GM12874 (cell line): ENCODE data around the gene MINDY3.

ENCODE experiments used
- TF ChIP-seq, protein P1 (sequence below): IDR thresholded peaks from 2 replicates; pipeline ENCODE4 v1.5.1; 2011; ENCODE audit warnings: low read depth, mild to moderate bottlenecking, control low read depth, low read length, moderate library complexity; ENCODE audit not compliant: insufficient read depth

Gene MINDY3

DNA sequence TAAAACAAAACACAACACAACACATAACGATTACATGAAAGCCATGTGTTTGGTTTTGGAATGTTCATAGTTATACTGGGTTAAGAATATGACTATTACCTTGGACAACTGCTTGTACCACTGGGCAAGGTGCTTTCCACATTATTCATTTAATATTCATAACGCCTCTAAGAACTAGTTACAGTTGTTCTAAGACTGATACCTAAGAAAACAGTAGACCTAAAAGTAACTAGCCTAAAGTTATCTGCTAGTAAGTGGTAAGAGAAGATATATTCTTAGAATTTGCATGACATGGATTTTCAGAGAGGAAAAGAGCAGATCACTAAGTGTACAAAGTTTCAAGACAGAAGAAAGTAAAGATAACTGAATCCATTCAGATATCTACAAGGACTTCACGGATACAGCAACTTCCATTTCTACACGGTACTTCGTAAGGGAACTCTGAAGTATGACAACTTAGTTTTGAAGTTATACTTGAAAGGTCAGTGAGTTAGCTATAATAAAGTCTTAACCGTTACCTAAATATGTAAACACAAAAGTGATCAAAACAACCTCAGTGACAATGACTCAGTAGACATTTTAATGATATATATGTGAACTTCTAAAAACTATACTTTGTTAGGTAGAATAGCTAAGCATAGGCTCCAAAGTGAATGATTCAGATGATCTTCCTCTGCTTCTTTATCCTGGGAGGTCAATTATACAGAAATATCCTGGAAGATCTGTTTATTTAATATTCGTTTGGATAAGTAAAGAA lies 65.1 kb downstream of the MINDY3 start:
- TF ChIP-seq, protein P1, sequence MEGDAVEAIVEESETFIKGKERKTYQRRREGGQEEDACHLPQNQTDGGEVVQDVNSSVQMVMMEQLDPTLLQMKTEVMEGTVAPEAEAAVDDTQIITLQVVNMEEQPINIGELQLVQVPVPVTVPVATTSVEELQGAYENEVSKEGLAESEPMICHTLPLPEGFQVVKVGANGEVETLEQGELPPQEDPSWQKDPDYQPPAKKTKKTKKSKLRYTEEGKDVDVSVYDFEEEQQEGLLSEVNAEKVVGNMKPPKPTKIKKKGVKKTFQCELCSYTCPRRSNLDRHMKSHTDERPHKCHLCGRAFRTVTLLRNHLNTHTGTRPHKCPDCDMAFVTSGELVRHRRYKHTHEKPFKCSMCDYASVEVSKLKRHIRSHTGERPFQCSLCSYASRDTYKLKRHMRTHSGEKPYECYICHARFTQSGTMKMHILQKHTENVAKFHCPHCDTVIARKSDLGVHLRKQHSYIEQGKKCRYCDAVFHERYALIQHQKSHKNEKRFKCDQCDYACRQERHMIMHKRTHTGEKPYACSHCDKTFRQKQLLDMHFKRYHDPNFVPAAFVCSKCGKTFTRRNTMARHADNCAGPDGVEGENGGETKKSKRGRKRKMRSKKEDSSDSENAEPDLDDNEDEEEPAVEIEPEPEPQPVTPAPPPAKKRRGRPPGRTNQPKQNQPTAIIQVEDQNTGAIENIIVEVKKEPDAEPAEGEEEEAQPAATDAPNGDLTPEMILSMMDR = no peak

DNA sequence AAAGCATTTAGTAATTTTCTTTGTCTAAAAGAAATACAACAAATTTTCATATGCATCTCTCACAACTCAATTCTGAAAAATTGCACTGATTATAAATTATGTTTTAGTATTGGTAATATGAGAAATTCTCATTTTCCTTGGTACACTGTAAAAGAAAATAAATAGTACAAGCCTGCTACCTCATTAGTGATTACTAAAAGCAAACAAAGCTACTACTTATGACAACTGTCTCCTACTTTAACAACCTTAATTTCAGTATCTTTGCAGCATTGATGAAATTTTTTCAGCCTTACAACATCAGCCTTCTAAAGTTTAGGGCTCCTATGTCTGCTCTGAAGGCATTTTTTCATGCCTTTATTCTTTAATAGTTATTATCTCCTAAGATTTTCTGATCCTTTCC lies 65.7 kb downstream of the MINDY3 start:
- TF ChIP-seq, protein P1 = no peak

DNA sequence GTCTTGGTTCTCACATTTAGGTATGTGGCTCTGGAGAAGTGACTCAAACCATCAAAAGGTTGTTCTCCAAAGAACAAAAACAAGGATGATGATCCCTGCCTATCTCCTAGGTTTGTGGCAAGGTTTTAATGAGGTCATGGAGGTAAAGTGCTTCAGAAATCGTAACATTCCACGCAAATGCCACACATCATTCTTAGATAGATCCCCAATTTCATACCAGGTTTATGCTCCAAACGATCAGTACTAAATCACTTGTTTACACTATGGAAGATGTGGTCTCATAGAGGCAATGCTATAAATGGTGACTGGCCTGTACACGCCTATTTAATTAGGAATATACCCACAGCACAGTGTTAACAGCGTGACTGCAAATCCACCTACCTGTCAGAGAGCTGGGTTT lies 66.6 kb downstream of the MINDY3 start:
- TF ChIP-seq, protein P1 = no peak

DNA sequence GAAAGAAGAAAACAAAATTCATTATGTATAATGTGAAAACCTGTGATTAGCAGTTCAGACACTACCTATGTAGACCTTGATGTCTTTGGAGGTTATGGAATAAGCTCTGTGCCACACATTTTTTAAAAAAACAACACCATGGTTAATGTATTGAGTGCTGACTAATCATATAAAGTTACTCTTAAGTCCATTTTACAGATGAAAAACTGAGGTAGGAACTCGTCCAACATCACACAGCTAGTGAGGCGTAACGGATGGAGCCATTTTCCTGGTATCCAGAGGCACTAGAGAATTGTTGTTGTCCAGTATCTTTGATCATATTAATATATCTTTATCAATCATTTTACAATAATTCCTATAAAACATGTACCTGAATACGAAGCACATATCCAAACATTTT lies 67.5 kb downstream of the MINDY3 start:
- TF ChIP-seq, protein P1 = no peak

DNA sequence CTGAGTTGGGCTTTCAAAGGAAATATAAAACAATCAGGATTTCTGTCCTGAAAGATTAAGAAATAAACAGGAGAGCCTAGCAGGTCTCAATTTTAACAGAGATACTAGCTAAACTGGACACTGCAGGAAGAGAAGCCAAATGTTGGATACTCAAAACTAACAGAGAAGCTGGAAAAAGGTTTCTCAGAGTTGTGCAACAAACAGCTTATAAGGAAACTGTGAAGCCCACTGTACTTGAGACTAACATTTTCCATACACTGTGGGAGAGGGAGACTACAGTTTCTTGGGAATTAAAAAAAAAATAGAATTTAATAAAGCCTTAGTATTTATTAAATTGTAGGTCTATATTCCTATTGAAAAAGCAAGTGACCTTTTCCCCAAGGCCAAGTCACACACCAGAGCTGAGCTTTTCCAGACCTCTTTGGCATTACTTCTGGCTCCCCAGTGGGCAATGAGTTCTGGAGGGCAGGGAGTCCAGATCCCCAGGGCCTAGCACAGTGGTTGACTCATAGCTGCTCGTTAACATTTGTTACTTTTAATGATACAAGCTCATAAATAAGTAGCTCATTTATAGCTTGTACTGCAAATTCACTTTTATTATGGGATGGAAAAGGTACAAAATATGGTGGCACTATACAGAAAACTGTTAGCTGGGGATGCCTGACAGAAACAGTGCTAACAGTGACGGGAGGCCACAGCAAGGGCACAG lies 68.3 kb downstream of the MINDY3 start:
- TF ChIP-seq, protein P1 = no peak

DNA sequence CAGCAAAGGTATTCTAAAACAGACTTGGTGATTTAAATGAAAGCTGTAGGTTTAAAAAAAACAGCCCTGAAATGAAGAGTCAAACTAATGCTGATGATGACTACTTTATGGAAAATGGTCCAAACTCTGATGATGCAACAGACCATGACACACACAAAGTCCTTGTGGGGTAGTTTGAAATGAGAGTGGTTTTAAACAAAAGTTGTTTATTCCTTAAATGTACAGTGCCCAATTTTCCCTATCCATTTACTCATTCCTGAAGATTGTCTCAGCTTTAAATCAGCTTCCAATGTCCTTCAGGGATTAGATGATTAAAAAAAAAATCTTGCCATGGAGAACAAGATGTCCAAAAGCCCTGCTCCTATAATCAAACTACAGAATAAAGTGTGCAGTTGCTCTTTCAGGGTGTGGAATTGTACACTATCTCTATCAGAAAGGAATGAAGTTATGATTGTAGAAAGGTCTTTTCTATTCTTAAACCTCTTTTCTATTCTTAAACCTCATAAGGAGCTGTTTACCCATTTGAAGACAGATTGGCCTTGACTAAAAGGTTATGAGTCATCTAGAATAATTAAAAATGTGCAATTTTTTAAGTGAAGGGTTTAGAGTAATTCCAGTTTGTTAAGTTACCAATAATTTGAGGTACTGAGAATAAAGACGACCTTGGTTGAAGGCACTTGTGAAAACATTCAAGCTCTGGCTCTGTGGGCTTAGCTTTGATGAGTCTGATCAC lies 70.3 kb downstream of the MINDY3 start:
- TF ChIP-seq, protein P1 = no peak

DNA sequence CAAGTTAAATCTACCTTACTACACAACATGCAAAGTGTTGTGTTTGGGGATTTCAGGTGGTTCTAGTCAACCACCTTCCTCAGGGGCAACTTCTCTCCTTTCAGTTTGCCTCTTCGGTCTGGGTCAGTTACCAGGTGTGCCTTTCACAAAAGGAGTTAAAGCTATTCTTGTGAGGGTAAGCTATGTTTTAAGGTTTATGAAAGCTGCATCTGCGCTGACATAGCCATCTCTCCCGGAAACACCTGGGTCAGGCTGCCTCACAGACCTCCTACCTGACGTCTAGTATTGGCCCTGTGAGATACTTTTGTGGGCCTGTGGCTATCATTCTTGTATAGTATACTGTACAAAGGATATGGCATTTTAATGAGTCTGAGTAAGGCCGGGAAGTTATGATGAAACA lies 72.9 kb downstream of the MINDY3 start:
- TF ChIP-seq, protein P1 = no peak
